Lung (tissue), 12 donors: ENCODE data around the gene GNG11. TPM values are rescaled to one million over a fixed set of nuclear protein-coding genes. Genes with fewer than 3 reads are reported as not detected.

Experiments used
- ATAC-seq: fragments of 200-7000 bp; cut with Tn5 transposase; one replicate; pipeline ENCODE4 v1.9.1; 2020; ENCODE audit warnings: moderate number of reproducible peaks; ENCODE audit not compliant: insufficient read depth, low FRiP score
- DNase-seq, 3 donors: peaks; one replicate each; pipeline ENCODE4 v3.0.0-alpha.2; 2013 to 2017
- H3K27ac ChIP-seq, 2 donors: one replicate each; pipeline ENCODE4 v1.5.1; 2013; ENCODE audit warnings: mild to moderate bottlenecking in 2 of 2, moderate library complexity in 2 of 2, control low read depth in 1 of 2, inconsistent platforms in 1 of 2, low read depth in 1 of 2, low read length in 1 of 2
- H3K27me3 ChIP-seq, 3 donors: one replicate each; pipeline ENCODE4 v1.5.1; 2013; ENCODE audit warnings: low read length in 2 of 3; ENCODE audit not compliant: control insufficient read depth in 3 of 3, insufficient read depth in 3 of 3
- H3K36me3 ChIP-seq, 4 donors: one replicate each; pipeline ENCODE4 v1.5.1; 2013; ENCODE audit warnings: low read length in 4 of 4, mild to moderate bottlenecking in 1 of 4, moderate library complexity in 1 of 4; ENCODE audit not compliant: control insufficient read depth in 4 of 4, insufficient read depth in 4 of 4
- H3K4me1 ChIP-seq, 5 donors: one replicate each; pipeline ENCODE4 v1.5.1; 2013; ENCODE audit warnings: low read length in 5 of 5, mild to moderate bottlenecking in 2 of 5, moderate library complexity in 1 of 5; ENCODE audit not compliant: control insufficient read depth in 5 of 5, insufficient read depth in 5 of 5
- H3K4me3 ChIP-seq: one replicate; pipeline ENCODE4 v1.5.1; 2013; ENCODE audit warnings: mild to moderate bottlenecking, control low read depth, moderate library complexity
- H3K9ac ChIP-seq, 2 donors: one replicate each; pipeline ENCODE4 v1.5.1; 2013; ENCODE audit warnings: low read length in 2 of 2, control low read depth in 1 of 2; ENCODE audit not compliant: insufficient read depth in 1 of 2
- H3K9me3 ChIP-seq, 4 donors: one replicate each; pipeline ENCODE4 v1.5.1; 2013; ENCODE audit warnings: low read length in 3 of 4, mild to moderate bottlenecking in 1 of 4, moderate library complexity in 1 of 4; ENCODE audit not compliant: control insufficient read depth in 4 of 4, insufficient read depth in 3 of 4
- CTCF ChIP-seq: IDR thresholded peaks from 2 replicates; pipeline ENCODE4 v1.5.1; 2012; ENCODE audit warnings: mild to moderate bottlenecking; ENCODE audit errors: control extremely low read depth, extremely low read depth
- WGBS, 2 donors: extraction: QIAGEN DNeasy Blood & Tissue Kit; methylation state at CpG; one replicate each; pipeline ENCODE4 v1.1.7; 2013; 5-methylcytosine and 5-hydroxymethylcytosine counted together
- polyA plus RNA-seq, 2 donors: library from polyadenylated mRNA; stranded (reverse); fragments of 200-250 nt; gene quantifications; one replicate each; pipeline ENCODE4 v1.2.1, GENCODE V29; 2013
- total RNA-seq, 2 donors: library from RNA; depleted of rRNA in 1 of 2; stranded (reverse); fragments of >200 nt in 1 of 2; gene quantifications; one replicate each; pipeline ENCODE4 v1.2.1, GENCODE V29; 2014 to 2021
- donor health status: control.
- donor health status: control.
- donor health status: Bipolar disorder and iron deficiency.
- donor health status: healthy.
- donor health status: DM: yes; HTN: yes; CAD: no.

Gene GNG11
- total and polyA plus RNA-seq, 4 donors = 18.4 to 39.0 (median 26.8) TPM

DNA sequence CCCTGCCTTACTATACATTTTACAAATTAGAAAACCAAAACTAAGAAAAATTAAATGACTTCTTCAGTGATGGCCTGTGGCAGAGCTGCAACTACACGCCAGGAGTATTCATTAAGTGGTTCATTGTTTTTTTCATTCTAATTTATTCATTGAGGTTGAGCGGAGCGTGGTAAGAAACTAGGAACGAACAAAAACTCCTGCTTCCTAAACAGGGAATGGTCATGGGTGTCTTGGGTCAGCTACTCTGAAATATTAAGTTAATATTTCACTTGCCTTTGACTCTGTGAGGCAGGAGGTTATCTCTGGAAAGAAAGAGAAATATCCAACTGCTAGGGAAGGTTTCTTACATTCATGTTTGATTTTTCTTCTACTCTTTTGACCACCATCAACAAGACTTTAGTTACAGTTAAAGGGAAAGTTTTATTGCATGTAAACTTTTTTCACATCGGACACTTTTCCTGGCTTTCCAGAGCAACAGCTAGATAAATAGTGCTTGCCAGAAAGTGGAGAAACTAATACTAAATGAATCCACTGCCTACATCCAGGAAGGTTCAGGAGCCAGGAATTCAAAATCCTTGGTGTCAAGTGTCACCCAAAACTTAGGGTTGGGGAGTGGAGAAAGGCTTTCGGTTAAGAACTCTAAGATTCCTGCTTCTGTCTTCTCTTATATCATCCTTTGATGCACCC lies 896 bp upstream of the GNG11 start:
- TF ChIP-seq CTCF = no peak
- no peaks in the 10 kb centered on the region for H3K36me3 ChIP-seq
- H3K27ac ChIP-seq = peak overlapping the region in 1 of 2 donors; percentile 98
- H3K4me3 ChIP-seq = no peak overlapping the region
- H3K4me1 ChIP-seq = peaks cover 0 to 33% (median 3%) of the 10 kb centered on the region in 5 donors
- WGBS, 2 donors = 61 to 81% methylated on average over 6 of the region's 6 CpGs
- no peaks in the 10 kb centered on the region for H3K27me3 ChIP-seq
- peak overlapping the region in 1 of 2 donors; percentile 54 for H3K9ac ChIP-seq
- peak in 2 of 3 donors; percentile 34 to 43 for DNase-seq
- H3K9me3 ChIP-seq = no peaks in the 10 kb centered on the region
- ATAC-seq = no peak

GRCh38 chr7:93921186-93921585 lies 349 bp upstream of the GNG11 start:
- Histone ChIP-seq H3K27ac (peak overlapping the region in 1 of 2 donors; percentile 98), H3K9ac (peak overlapping the region in 1 of 2 donors; percentile 54), H3K9me3 (no peaks in the 10 kb centered on the region), H3K4me3 (no peak overlapping the region), H3K36me3 (peaks cover 0 to under 1% (median 0%) of the 10 kb centered on the region in 4 donors), H3K4me1 (peaks cover 0 to 33% (median 3%) of the 10 kb centered on the region in 5 donors), H3K27me3 (no peaks in the 10 kb centered on the region)
- no peak for ATAC-seq
- no peak for DNase-seq
- WGBS, 2 donors = 46 to 48% methylated on average over 8 of the region's 8 CpGs
- TF ChIP-seq CTCF = no peak

DNA sequence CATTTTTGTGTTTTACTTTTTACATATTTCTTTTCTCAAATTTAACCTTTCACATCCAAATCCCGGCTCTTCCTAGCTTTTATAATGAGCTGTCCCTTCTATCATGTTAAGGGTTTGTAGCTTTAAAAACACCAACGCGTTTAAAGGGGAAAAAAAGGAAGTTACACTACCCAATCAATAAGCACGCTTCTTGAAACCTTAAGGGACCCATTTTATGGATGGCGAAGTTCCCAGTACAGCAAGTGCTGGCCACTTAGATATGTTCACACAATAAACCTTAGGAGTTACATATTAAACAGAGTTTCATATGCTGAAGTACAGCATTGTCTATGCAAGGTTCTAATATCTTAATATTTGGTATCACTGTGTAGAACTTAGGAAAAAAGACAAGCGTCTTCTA lies 1.8 kb downstream of the GNG11 start:
- peak overlapping the region in 1 of 2 donors; percentile 98 for H3K9ac ChIP-seq
- TF ChIP-seq CTCF = no peak
- H3K4me1 ChIP-seq = peaks cover 3 to 33% (median 5%) of the 10 kb centered on the region in 5 donors
- ATAC-seq = no peak
- H3K27me3 ChIP-seq = no peaks in the 10 kb centered on the region
- peak in 1 of 3 donors; percentile 30 for DNase-seq
- H3K27ac ChIP-seq = peak overlapping the region in 1 of 2 donors; percentile 45
- H3K4me3 ChIP-seq = peak overlapping the region; percentile 44
- H3K9me3 ChIP-seq = no peaks in the 10 kb centered on the region
- peaks cover 3 to 11% (median 4%) of the 10 kb centered on the region in 4 donors for H3K36me3 ChIP-seq
- 35 to 47% methylated on average over 6 of the region's 6 CpGs for WGBS, 2 donors

GRCh38 chr7:93923942-93924341 lies 2.4 kb downstream of the GNG11 start:
- Histone ChIP-seq H3K4me1 (peaks cover 3 to 33% (median 5%) of the 10 kb centered on the region in 5 donors), H3K9me3 (no peaks in the 10 kb centered on the region), H3K4me3 (no peak overlapping the region), H3K36me3 (peaks cover 3 to 11% (median 4%) of the 10 kb centered on the region in 4 donors), H3K27ac (no peak overlapping the region), H3K27me3 (no peaks in the 10 kb centered on the region), H3K9ac (peak overlapping the region; percentile 16 to 98)
- WGBS, 2 donors = 29 to 53% methylated on average over 1 of the region's 1 CpG
- DNase-seq = peak in 2 of 3 donors; percentile 26
- ATAC-seq = no peak
- no peak for TF ChIP-seq CTCF
